Measurements from ENCODE around the gene CTNNBL1. TPM values are rescaled to one million over a fixed set of nuclear protein-coding genes. Genes with fewer than 3 reads are reported as not detected.
A peak's percentile ranks its signal among the peaks of the same experiment; 100 is the strongest.

CTNNBL1 gene
- total RNA-seq, 1 donor: 19.5 TPM

- Histone ChIP-seq H3K36me3 (ENCODE audit: insufficient read depth, low read length) (no peaks in the 10 kb centered on the region), H3K9me3 (ENCODE audit: low read depth, low read length) (no peaks in the 10 kb centered on the region), H3K4me1 (ENCODE audit: insufficient read depth, low read length) (no peaks in the 10 kb centered on the region), H3K27me3 (ENCODE audit: insufficient read depth, low read length) (peaks cover 7% of the 10 kb centered on the region), H3K79me2 (ENCODE audit: insufficient read depth, low read length) (no peaks in the 10 kb centered on the region), H2AFZ (ENCODE audit: low read length) (peak overlapping the region; percentile 62), H3K27ac (ENCODE audit: low read depth, low read length) (no peak overlapping the region), H3K4me3 (ENCODE audit: insufficient read depth, low read length) (peak overlapping the region; percentile 53), H4K20me1 (ENCODE audit: insufficient read depth, low read length) (no peaks in the 10 kb centered on the region), H3K4me2 (ENCODE audit: insufficient read depth, low read length) (peak overlapping the region; percentile 57)
- no peak for TF ChIP-seq CTCF (IDR thresholded peaks at IDR 0.05; ENCODE audit: extremely low read depth, low read depth, low read length)
- peak; percentile 86 for DNase-seq (ENCODE audit: insufficient read length, low spot score, missing footprints)
These were observed 192.0 kb downstream of the CTNNBL1 start for GRCh38 chr20:37885593-37886503.

DNA sequence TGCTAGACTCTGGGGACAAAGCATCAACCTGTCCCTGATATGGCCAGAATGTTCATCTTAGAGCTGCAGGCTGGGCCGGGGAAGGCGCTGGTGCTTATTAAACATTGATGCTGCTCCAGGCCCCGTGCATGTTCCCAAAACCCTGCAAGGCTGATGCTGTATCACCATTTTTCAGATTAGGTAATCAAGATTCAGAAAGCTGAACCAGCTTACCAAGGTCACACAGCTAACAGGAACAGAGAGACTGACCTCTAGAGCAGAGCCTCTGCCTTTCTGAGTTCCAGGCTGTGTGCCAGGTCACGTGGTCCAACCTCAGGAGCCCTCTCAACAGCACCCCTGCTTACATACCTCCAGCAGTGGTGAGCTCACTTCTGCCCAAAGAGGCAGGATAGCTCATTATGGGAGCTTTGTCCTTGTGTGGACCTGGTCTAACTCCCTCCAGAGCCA lies 193.0 kb downstream of the CTNNBL1 start:
- Histone ChIP-seq H3K9me3 (ENCODE audit: low read depth, low read length) (no peaks in the 10 kb centered on the region), H3K79me2 (ENCODE audit: insufficient read depth, low read length) (no peaks in the 10 kb centered on the region), H3K27ac (ENCODE audit: low read depth, low read length) (no peak overlapping the region), H3K4me3 (ENCODE audit: insufficient read depth, low read length) (no peak overlapping the region), H3K4me1 (ENCODE audit: insufficient read depth, low read length) (no peaks in the 10 kb centered on the region), H4K20me1 (ENCODE audit: insufficient read depth, low read length) (no peaks in the 10 kb centered on the region), H3K36me3 (ENCODE audit: insufficient read depth, low read length) (no peaks in the 10 kb centered on the region), H3K27me3 (ENCODE audit: insufficient read depth, low read length) (peaks cover 7% of the 10 kb centered on the region), H2AFZ (ENCODE audit: low read length) (no peak overlapping the region), H3K4me2 (ENCODE audit: insufficient read depth, low read length) (no peak overlapping the region)
- peak; percentile 89 for DNase-seq (ENCODE audit: insufficient read length, low spot score, missing footprints)
- no peak for TF ChIP-seq CTCF (IDR thresholded peaks at IDR 0.05; ENCODE audit: extremely low read depth, low read depth, low read length)

- Histone ChIP-seq H3K79me2 (ENCODE audit: insufficient read depth, low read length) (no peaks in the 10 kb centered on the region), H3K4me1 (ENCODE audit: insufficient read depth, low read length) (no peaks in the 10 kb centered on the region)
These were observed 194.8 kb downstream of the CTNNBL1 start for GRCh38 chr20:37888641-37889040.

More at GRCh38 chr20:37888641-37889040, 194.8 kb downstream of the CTNNBL1 start:
- H2AFZ ChIP-seq (ENCODE audit: low read length): no peak overlapping the region
- H3K27me3 ChIP-seq (ENCODE audit: insufficient read depth, low read length): peaks cover 2% of the 10 kb centered on the region
- no peaks in the 10 kb centered on the region for H3K9me3 ChIP-seq (ENCODE audit: low read depth, low read length)
- no peak for DNase-seq (ENCODE audit: insufficient read length, low spot score, missing footprints)
- no peak overlapping the region for H3K27ac ChIP-seq (ENCODE audit: low read depth, low read length)
- no peak overlapping the region for H3K4me2 ChIP-seq (ENCODE audit: insufficient read depth, low read length)
- no peaks in the 10 kb centered on the region for H4K20me1 ChIP-seq (ENCODE audit: insufficient read depth, low read length)
- no peak overlapping the region for H3K4me3 ChIP-seq (ENCODE audit: insufficient read depth, low read length)
- no peaks in the 10 kb centered on the region for H3K36me3 ChIP-seq (ENCODE audit: insufficient read depth, low read length)
- TF ChIP-seq CTCF (IDR thresholded peaks at IDR 0.05; ENCODE audit: extremely low read depth, low read depth, low read length): no peak

Data from osteoblast (primary cell).